ENCODE data around the gene ZNF689.

The ZNF689 gene

GRCh38 chr16:30569281-30569680 is 40.9 kb downstream of the ZNF689 start:
- H3K36me3 ChIP-seq (ENCODE audit: insufficient read depth, low read length), result no peaks in the 10 kb centered on the region
- peaks cover 13% of the 10 kb centered on the region for H3K79me2 ChIP-seq (ENCODE audit: insufficient read depth, low read length)
- H3K4me2 ChIP-seq (ENCODE audit: low read length), result no peak overlapping the region
- no peaks in the 10 kb centered on the region for H3K9me3 ChIP-seq (ENCODE audit: low read length)
- no peak for TF ChIP-seq EZH2 (IDR thresholded peaks at IDR 0.05; ENCODE audit: borderline replicate concordance, low read length)
- no peak for TF ChIP-seq CTCF (IDR thresholded peaks at IDR 0.05; ENCODE audit: low read length)
- no peak overlapping the region for H3K4me3 ChIP-seq (ENCODE audit: low read depth, low read length, poor library complexity, severe bottlenecking)
- H3K9me2 ChIP-seq (ENCODE audit: low read depth, low read length), result no peaks in the 10 kb centered on the region
- H3K9ac ChIP-seq (ENCODE audit: low read length), result no peak overlapping the region
- no peaks in the 10 kb centered on the region for H3K27me3 ChIP-seq (ENCODE audit: insufficient read depth, low read length)
- no peak overlapping the region for H3K27ac ChIP-seq (ENCODE audit: low read depth, low read length, poor library complexity, severe bottlenecking)
- no peaks in the 10 kb centered on the region for H3F3A ChIP-seq (ENCODE audit: insufficient read depth, low read length)
- no peaks in the 10 kb centered on the region for H4K20me1 ChIP-seq (ENCODE audit: insufficient read depth, low read length)
- H2AFZ ChIP-seq (ENCODE audit: low read length), result no peak overlapping the region
- peaks cover 43% of the 10 kb centered on the region for H3K4me1 ChIP-seq (ENCODE audit: insufficient read depth, low read length, severe bottlenecking)

GRCh38 chr16:30567991-30568638 is 42.1 kb downstream of the ZNF689 start:
- Histone ChIP-seq H2AFZ (ENCODE audit: low read length) (no peak overlapping the region), H3K9ac (ENCODE audit: low read length) (no peak overlapping the region), H3K36me3 (ENCODE audit: insufficient read depth, low read length) (no peaks in the 10 kb centered on the region), H3F3A (ENCODE audit: insufficient read depth, low read length) (no peaks in the 10 kb centered on the region), H3K79me2 (ENCODE audit: insufficient read depth, low read length) (peaks cover 6% of the 10 kb centered on the region; the same call in 1 of the 2 replicates), H3K27ac (ENCODE audit: low read depth, low read length, poor library complexity, severe bottlenecking) (peak overlapping the region; percentile 27), H3K9me2 (ENCODE audit: low read depth, low read length) (no peaks in the 10 kb centered on the region), H3K9me3 (ENCODE audit: low read length) (no peaks in the 10 kb centered on the region), H3K4me3 (ENCODE audit: low read depth, low read length, poor library complexity, severe bottlenecking) (no peak overlapping the region), H3K4me2 (ENCODE audit: low read length) (no peak overlapping the region), H4K20me1 (ENCODE audit: insufficient read depth, low read length) (no peaks in the 10 kb centered on the region), H3K4me1 (ENCODE audit: insufficient read depth, low read length, severe bottlenecking) (peaks cover 31% of the 10 kb centered on the region), H3K27me3 (ENCODE audit: insufficient read depth, low read length) (no peaks in the 10 kb centered on the region)
- TF ChIP-seq CTCF (IDR thresholded peaks at IDR 0.05; ENCODE audit: low read length) (no peak), EZH2 (IDR thresholded peaks at IDR 0.05; ENCODE audit: borderline replicate concordance, low read length) (no peak)

GRCh38 chr16:30567160-30567990 is 42.8 kb downstream of the ZNF689 start:
- Histone ChIP-seq H3K4me2 (ENCODE audit: low read length) (no peak overlapping the region), H2AFZ (ENCODE audit: low read length) (no peak overlapping the region), H3K27ac (ENCODE audit: low read depth, low read length, poor library complexity, severe bottlenecking) (peak overlapping the region; percentile 27), H3F3A (ENCODE audit: insufficient read depth, low read length) (no peaks in the 10 kb centered on the region), H3K79me2 (ENCODE audit: insufficient read depth, low read length) (no peaks in the 10 kb centered on the region), H3K4me3 (ENCODE audit: low read depth, low read length, poor library complexity, severe bottlenecking) (no peak overlapping the region), H3K36me3 (ENCODE audit: insufficient read depth, low read length) (no peaks in the 10 kb centered on the region), H3K27me3 (ENCODE audit: insufficient read depth, low read length) (no peaks in the 10 kb centered on the region), H3K9me3 (ENCODE audit: low read length) (no peaks in the 10 kb centered on the region), H3K9me2 (ENCODE audit: low read depth, low read length) (no peaks in the 10 kb centered on the region), H3K9ac (ENCODE audit: low read length) (no peak overlapping the region), H3K4me1 (ENCODE audit: insufficient read depth, low read length, severe bottlenecking) (peaks cover 25% of the 10 kb centered on the region), H4K20me1 (ENCODE audit: insufficient read depth, low read length) (no peaks in the 10 kb centered on the region)
- TF ChIP-seq CTCF (IDR thresholded peaks at IDR 0.05; ENCODE audit: low read length), result no peak
- TF ChIP-seq EZH2 (IDR thresholded peaks at IDR 0.05; ENCODE audit: borderline replicate concordance, low read length), result no peak
